ENCODE data around the gene HOXC9.

The HOXC9 gene

GRCh38 chr12:53976172-53976822 is 23.7 kb upstream of the HOXC9 start:
- no peak for DNase-seq (ENCODE audit: low read depth)

DNA sequence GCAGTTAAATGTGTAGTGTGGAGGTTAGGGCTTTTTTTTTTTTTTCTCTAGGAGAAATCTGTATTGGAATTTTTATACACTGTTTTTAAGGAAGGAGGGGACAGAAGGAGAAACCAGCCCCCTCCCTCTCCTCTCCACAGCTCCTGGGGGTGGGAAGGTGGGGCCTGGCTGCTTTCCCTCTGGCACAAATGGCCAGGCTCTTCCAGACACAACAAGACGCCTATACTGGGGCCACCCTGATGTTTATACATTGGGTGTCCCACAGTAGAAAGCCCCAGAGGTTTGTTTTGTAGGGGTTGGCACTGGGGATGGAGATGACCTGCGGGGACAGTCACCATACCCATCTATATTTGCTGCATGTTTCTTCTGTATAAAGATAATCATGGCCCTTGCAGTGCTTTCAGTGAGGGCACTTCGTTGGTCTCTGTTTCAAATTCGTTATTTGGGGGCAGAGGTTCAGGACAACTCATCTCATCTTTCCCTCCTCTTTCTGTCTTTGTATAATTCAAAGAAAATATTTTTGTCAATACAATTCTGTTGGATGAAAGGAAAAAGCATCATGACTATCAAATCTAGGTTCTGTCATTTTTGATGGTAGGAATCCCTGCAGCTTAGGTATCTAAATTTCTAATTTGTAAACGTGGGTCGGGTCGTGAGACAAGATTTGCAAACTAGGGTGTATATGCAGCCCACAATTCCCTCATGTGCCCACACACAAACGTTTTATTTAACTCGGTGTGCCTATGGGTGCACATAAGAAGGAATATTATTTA is 23.0 kb upstream of the HOXC9 start:
- DNase-seq (ENCODE audit: low read depth) = no peak

DNA sequence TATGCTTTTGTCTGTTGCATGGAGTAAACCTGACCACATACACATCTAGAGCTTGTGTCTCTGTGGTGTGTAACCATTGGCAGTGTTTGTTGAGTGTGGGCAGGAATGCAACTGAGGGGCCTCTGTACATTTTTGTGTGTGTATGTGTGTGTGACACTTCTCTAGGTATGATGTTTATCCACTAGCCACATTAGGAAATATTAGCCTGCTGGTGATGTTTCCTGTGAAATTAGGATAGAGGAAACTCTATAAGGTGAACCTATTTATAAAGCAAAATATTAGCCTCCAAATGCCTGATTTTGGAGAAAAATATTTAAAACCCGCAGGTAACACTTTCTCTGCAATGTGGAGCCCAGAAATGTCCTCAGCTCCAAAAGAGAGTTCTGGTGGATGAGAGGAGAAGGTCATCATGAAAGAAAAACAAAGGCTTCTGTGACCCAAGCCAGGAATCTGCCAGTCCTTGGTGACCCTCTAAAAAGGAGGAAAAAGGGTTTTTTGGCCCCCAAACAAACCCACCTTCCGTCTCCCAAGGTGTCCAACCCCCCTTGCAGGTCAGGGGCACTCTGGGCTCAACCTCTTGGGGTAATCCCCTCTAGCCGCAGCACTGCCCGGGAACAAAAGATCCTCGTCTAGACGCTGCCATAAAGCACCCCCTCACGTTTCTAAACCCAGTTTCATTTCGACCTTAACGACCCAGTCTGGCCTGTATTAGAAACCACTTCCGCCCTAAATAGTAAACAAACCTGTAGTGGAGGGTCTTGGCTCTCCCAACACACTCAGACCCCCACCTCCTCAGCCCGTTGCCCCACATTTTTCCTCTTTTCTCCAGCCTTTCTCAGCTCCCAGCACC is 22.1 kb upstream of the HOXC9 start:
- DNase-seq (ENCODE audit: low read depth) = no peak

GRCh38 chr12:53978477-53979356 is 21.2 kb upstream of the HOXC9 start:
- no peak for DNase-seq (ENCODE audit: low read depth)

DNA sequence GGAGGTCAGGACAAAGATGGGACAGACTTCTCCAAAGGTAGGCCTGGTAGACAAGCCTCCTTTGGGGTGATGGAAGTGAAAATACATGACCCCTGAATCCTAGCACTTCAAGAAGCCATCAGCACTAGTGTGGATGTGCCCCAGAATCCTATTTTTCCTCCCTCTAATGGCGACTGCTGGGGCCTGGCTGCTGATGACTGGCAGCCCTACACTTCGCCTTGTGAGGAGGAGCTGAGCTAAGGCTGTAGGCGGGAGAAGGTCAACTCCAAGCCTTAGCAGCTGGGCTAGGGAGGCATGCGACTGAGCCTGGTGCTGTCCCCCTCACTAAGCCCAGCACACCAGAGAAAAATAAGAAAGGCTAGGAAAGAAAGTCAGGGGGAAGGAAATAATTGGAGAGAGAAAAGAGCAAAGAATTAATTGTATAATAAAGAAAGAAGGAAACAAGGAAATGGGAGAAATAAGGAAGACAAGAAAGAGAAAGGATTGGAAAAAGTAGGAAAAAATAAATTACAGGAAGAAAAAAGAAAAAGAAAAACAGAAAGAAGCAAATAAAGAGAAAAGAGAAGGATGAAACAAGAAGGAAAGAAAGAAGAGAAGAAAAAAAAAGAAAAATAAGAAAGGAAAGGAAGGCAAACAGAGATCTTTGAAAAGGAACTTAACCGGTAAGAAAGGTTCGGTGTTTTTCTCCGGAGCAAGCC is 19.7 kb upstream of the HOXC9 start:
- DNase-seq (ENCODE audit: low read depth) = no peak

DNA sequence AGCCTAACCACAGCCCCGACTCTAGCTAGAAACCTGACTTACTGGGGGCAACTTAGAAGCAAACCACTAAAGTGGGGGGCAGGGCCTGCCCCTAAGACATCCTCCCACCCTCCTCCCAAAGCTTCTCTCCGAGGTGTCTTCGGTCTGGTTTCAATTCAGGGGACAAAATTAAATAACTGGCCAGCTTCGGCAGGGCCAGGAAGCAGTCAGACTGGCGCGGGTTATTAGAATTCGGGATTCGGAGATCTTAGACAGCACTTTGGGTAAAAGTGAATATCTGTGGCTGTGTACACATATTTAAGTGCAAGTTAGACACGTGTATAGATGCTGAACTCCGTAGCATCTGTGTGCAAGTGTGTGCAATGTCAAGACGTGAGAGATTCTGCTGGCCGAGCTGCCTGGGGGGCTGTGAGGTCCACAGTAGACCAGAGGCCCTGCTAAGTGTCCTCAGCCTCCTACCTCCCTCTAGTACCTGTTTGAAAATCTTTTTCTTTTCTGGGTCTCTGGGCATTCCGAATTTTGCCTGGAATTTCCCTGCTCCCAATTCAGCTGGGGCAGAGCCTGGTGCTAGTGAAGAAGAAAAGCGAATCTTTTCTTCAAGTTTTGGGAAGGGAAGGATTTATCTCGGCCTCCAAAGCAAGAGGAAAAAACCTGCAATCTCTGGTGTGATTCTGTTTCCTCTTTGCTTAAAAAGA is 19.0 kb upstream of the HOXC9 start:
- no peak for DNase-seq (ENCODE audit: low read depth)

DNA sequence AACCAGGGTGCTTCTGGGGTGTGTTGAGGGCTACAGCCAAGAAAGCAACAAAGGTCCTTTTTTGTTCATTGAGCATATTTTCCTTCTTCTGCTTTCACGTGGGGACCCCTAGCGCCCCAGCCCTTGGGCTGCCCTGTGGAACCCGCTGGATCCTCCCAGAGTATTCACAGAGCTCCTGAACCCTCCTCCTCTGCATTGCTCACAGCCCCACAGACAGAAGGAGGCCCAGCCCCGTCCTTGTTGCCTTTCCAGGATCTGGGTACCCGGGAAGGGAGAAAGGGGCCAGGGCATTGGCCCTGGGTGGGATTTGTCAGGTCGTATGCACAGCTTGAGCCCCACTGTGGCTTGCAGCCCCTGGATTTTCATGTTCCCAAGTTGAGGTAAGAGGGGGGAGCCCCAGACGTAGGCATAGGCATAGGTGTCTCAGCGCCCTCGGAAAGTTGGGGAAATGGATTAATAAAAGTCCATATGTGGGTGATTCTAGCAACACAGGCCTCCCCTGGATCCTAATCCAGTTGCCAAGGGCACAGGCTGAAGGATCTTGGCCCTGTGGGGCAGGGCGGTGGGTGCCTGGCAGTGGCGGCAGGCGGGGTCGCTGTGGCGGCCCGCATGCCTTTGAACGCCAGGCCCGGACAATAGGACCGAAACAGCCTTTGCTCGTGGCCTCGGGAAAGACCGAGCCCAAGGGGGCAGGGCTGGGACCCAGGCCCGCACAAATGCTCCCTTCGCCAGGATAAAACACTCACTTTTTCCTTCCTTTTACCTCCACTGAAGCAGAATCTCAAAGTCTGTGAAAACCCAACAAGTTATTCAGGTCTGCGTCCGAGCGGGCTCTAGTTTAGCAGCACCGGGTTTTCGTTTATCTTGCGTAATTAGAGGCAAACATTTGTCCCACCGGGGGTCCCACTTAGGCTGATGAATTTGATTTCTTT is 18.1 kb upstream of the HOXC9 start:
- DNase-seq (ENCODE audit: low read depth) = no peak

GRCh38 chr12:53982648-53983567 is 17.1 kb upstream of the HOXC9 start:
- no peak for DNase-seq (ENCODE audit: low read depth)

GRCh38 chr12:53983568-53983949 is 16.4 kb upstream of the HOXC9 start:
- DNase-seq (ENCODE audit: low read depth) = no peak

DNA sequence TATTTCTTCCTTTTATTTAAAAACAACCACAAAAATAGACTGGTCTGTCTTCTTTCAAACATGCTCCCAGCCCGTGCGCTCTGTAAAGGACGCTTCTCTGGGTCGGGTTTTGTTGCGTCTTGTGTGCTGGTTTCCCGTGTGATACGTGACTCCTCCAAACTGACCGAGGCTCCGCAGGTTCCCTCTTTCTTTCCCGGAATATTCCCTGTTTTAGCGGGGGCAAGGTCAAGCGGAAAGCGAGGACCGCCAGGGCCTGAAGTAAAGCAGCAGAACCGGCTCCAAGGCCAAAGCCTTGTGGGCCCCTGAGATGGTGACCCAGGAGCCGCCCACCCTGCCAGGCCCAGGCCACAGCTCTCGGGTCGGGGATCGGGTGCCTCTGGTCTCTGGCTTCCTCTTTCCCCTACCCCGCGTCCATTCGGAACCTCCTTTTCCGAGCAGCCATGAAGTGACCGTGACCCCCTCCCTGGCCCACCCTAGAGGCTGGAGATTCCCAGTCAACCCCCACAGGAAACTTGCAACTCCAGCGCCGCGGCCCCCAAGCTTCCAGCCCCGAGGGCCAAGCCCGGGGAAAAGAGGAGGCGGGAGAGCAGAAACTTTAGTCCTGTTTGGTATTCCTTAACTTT is 15.9 kb upstream of the HOXC9 start:
- DNase-seq (ENCODE audit: low read depth) = no peak

- DNase-seq (ENCODE audit: low read depth) = peak; percentile 56
These were observed 14.9 kb upstream of the HOXC9 start, which contains the start of gene HOXC10 for GRCh38 chr12:53984901-53985691. HOXC10 (plus strand) TSS chr12:53985146; CDS start chr12:53985260, 114 bp downstream.

DNA sequence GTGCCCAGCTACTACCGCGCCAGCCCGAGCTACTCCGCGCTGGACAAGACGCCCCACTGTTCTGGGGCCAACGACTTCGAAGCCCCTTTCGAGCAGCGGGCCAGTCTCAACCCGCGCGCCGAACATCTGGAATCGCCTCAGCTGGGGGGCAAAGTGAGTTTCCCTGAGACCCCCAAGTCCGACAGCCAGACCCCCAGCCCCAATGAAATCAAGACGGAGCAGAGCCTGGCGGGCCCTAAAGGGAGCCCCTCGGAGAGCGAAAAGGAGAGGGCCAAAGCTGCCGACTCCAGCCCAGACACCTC is 14.3 kb upstream of the HOXC9 start:
- DNase-seq (ENCODE audit: low read depth) = no peak

- no peak for DNase-seq (ENCODE audit: low read depth)
These were observed 13.8 kb upstream of the HOXC9 start for GRCh38 chr12:53985994-53986685.

DNA sequence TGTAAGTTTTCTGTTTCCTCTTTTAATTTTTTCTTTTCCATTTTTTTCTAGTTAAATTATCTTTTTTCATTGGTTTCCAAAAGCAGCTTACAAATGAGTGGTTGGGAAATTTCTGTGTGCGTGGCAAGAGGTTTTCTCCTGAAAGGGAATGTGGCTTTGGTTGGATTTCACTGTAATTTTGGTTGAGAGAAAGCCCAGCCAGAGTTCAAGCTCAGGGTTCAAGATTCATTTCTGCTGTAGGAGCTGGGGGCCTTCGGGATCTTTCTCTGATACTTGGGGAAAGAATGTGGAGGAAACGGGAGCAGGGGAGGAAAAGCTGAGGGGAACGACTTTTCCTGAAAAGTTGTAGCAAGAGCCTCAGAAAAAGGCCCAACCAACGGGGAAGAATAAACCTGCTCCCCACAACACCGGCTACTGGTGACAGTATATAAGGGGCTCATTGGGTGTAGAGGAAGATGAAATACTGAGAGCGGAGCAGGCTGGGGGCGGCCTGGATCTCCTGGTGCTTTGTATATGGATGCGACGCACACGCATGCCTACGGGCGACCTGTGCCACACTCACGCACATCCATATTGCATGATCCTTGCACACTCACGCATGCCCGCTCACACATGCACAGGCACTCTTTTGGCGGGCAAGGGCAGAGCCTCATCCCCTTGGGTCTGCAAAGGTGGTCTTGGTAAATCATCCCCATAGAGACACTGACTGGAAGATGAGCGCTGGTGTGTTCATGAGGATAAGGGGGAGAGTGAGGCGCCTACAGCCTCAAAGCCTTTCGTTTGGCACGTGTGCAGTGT is 13.1 kb upstream of the HOXC9 start:
- no peak for DNase-seq (ENCODE audit: low read depth)

DNA sequence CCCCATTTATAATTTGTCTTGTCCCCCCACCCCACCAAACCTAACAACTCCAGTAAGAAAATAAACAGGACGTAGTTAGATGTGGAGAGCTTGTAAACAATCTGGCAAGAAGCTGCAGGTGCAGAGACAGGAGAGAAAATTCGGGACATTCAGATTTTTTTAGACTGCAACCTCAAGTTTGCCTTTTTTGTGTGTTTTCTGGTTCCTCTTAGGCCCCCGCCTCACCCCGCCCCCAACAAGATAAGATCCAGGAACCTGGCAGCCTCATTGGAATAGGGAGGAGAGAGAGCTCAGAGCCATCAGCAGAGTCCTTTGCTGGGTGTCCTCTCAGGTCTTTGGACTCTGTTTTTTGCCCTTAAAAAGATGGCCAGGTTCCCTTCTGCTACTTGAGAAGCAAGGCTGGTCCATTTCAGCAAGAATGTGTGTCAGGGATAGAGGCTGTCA is 12.2 kb upstream of the HOXC9 start:
- DNase-seq (ENCODE audit: low read depth) = no peak

Measured in iris pigment epithelial cell (primary cell).